ENCODE data around the gene PDE11A.

PDE11A gene

GRCh38 chr2:177617849-177618248 lies 454.7 kb downstream of the PDE11A start:
- DNase-seq (ENCODE audit: low read depth), result no peak
- no peak for TF ChIP-seq CTCF (conservative IDR thresholded peaks at IDR 0.05; ENCODE audit: control insufficient read depth, insufficient read depth, low read depth, low read length)
- H3K4me3 ChIP-seq (ENCODE audit: control insufficient read depth, low read depth, low read length), result peak overlapping the region; percentile 96

DNA sequence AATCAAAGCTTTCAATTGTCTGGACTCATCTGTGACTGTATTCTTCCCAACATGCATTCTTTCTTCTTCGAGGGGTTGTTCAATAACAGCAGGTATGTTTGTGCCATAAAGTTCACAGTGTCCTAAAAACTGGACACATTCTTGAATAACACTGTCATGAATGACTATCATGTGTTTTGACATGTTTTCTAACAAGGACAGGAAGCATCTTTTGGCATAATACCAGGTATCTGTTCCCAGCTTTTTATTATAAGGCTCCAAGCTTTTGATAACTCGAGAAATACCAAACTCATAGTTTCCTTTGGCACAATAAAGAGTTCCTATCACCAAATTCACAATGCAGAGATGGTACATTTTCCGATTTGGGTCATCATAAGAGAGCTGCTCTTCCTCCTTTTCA lies 455.8 kb downstream of the PDE11A start:
- TF ChIP-seq CTCF (conservative IDR thresholded peaks at IDR 0.05; ENCODE audit: control insufficient read depth, insufficient read depth, low read depth, low read length), result no peak
- no peak overlapping the region for H3K4me3 ChIP-seq (ENCODE audit: control insufficient read depth, low read depth, low read length)
- no peak for DNase-seq (ENCODE audit: low read depth)

DNA sequence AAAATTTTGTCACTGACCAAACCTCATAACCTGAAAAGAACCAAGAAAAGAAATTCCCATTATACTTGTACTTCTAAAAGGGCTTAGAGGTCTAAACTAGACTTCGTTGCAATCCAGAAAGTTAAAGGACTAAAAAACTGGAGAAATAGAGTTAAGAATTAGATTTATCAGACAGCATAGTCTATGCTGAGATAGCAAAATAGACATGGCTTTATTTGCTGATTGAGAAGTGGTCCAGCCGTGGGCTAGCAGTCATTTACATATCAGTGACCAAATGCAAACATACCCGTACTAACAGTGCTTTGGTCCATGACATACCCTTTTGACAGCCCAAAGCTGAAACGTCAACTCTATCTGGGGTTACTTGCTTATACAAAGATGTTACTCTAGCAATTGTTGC lies 456.5 kb downstream of the PDE11A start:
- TF ChIP-seq CTCF (conservative IDR thresholded peaks at IDR 0.05; ENCODE audit: control insufficient read depth, insufficient read depth, low read depth, low read length), result no peak
- no peak overlapping the region for H3K4me3 ChIP-seq (ENCODE audit: control insufficient read depth, low read depth, low read length)
- DNase-seq (ENCODE audit: low read depth), result no peak

DNA sequence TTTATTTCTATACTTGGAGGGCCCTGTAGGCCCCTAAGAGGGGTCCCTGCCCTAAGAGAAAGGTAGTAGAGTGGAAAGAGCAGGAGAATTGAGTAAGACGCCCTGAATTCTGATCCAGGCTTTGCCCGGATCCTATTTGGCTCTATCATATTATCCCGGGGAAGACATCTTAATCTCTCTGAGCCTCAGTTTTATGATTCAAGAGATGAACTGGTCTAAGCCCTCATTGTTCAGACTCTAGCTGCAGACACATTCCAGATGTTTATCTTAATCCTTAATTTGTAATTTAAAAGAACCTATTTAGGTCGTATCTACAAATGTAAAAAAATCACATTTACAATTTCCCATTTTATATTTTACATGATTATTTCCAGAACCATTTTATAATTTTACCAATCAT lies 459.9 kb downstream of the PDE11A start:
- DNase-seq (ENCODE audit: low read depth), result no peak
- no peak for TF ChIP-seq CTCF (conservative IDR thresholded peaks at IDR 0.05; ENCODE audit: control insufficient read depth, insufficient read depth, low read depth, low read length)
- no peak overlapping the region for H3K4me3 ChIP-seq (ENCODE audit: control insufficient read depth, low read depth, low read length)

DNA sequence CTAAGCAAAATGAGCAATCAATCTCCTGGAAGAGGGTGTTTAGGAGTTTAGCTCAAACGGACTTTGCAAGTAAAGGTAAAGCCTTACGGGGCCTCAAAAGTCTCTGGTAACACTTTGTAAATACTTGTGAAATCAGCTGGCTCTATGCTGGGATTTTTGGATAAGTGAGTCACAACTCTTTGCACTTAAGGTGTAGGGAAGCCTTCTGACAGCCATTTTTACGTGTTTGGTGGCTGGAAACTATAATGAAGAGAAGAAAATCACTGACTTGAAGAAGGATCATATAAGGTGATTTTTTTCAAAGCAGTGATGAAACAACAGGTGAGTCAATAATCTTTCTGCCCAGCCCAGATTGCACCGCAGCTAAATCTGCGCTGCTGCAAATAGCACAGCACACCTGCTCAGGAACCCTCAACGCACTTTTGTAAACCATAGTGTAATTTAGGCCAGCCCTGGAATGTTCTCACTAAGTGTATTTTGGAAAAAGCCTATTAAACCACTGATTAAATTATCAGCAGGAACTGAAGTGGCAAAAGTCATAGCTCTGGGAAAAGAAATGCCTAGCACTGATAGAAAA lies 461.2 kb downstream of the PDE11A start:
- H3K4me3 ChIP-seq (ENCODE audit: control insufficient read depth, low read depth, low read length), result no peak overlapping the region
- DNase-seq (ENCODE audit: low read depth), result no peak
- TF ChIP-seq CTCF (conservative IDR thresholded peaks at IDR 0.05; ENCODE audit: control insufficient read depth, insufficient read depth, low read depth, low read length), result no peak

GRCh38 chr2:177610813-177611212 lies 461.8 kb downstream of the PDE11A start:
- DNase-seq (ENCODE audit: low read depth), result no peak
- TF ChIP-seq CTCF (conservative IDR thresholded peaks at IDR 0.05; ENCODE audit: control insufficient read depth, insufficient read depth, low read depth, low read length), result no peak
- H3K4me3 ChIP-seq (ENCODE audit: control insufficient read depth, low read depth, low read length), result no peak overlapping the region

- peak; percentile 43 for DNase-seq (ENCODE audit: low read depth)
- no peak for TF ChIP-seq CTCF (conservative IDR thresholded peaks at IDR 0.05; ENCODE audit: control insufficient read depth, insufficient read depth, low read depth, low read length)
- H3K4me3 ChIP-seq (ENCODE audit: control insufficient read depth, low read depth, low read length), result no peak overlapping the region
Observed at GRCh38 chr2:177606636-177607035, 465.9 kb downstream of the PDE11A start.

All from fibroblast of mammary gland (primary cell).